ENCODE measurements around the gene LYZL1. TPM values are rescaled to one million over a fixed set of nuclear protein-coding genes. Genes with fewer than 3 reads are reported as not detected.
"Not testable (repeated sequence)": the region's sequence is repeated elsewhere in the genome, so short reads cannot be mapped to it uniquely, and the experiment has no call there.

LYZL1 gene
- total RNA-seq, 1 experiment from 2014 or later: not detected

DNA sequence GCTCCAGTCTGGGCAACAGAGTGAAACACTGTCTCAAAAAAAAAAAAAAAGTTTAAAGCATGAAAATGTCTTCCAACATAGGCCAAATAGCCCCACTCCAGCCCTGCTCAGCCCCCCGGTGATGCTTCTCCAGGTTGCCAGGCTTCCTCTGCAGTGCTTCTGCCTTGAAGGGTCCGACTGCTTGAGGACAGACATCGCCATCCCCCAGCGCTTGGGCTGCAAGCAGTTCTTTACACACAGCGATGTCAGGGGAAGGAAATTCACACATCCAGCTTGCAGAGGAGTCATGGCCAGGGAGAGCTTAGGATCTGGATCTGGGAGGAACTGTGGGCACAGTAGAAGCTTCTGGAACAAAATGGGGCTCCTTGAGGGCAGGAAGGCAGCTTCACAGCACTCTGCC, 26.9 kb downstream of the LYZL1 start:
- ChIA-PET CTCF (interaction anchor here (0.6 to 1.6 kb wide), 2 partner anchors 12 to 30 kb away, joined by 3 read pairs; no protein-coding TSS in a partner anchor), POLR2A (no interaction called here)
- BruUV-seq (replicated peaks): no TSS peak
- TF ChIP-seq, protein P1, sequence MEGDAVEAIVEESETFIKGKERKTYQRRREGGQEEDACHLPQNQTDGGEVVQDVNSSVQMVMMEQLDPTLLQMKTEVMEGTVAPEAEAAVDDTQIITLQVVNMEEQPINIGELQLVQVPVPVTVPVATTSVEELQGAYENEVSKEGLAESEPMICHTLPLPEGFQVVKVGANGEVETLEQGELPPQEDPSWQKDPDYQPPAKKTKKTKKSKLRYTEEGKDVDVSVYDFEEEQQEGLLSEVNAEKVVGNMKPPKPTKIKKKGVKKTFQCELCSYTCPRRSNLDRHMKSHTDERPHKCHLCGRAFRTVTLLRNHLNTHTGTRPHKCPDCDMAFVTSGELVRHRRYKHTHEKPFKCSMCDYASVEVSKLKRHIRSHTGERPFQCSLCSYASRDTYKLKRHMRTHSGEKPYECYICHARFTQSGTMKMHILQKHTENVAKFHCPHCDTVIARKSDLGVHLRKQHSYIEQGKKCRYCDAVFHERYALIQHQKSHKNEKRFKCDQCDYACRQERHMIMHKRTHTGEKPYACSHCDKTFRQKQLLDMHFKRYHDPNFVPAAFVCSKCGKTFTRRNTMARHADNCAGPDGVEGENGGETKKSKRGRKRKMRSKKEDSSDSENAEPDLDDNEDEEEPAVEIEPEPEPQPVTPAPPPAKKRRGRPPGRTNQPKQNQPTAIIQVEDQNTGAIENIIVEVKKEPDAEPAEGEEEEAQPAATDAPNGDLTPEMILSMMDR (IDR thresholded peaks at IDR 0.05; ENCODE audit: unreplicated experiment): no peak
- DNase-seq (ENCODE audit: unreplicated experiment): no peak
- no peaks in the 10 kb centered on the region for H3K4me1 Mint-ChIP-seq (ENCODE audit: insufficient read depth, unreplicated experiment)
- no peak overlapping the region for H3K4me3 Mint-ChIP-seq (ENCODE audit: unreplicated experiment)
- no peaks in the 10 kb centered on the region for H3K36me3 Mint-ChIP-seq (ENCODE audit: insufficient read depth, unreplicated experiment)
- peaks cover 30% of the 10 kb centered on the region for H3K27me3 Mint-ChIP-seq (ENCODE audit: insufficient read depth, unreplicated experiment)
- intact Hi-C loops (cut with micrococcal nuclease): no loop called here
- no peaks in the 10 kb centered on the region for H3K9me3 Mint-ChIP-seq (ENCODE audit: unreplicated experiment)
- no peak overlapping the region for H3K27ac Mint-ChIP-seq (ENCODE audit: low read depth, unreplicated experiment)

- TF ChIP-seq, protein P1 (IDR thresholded peaks at IDR 0.05; ENCODE audit: unreplicated experiment): no peak
- intact Hi-C loops (cut with micrococcal nuclease): no loop called here
- Mint-ChIP-seq H3K27me3 (ENCODE audit: insufficient read depth, unreplicated experiment) (peaks cover 30% of the 10 kb centered on the region), H3K9me3 (ENCODE audit: unreplicated experiment) (no peaks in the 10 kb centered on the region), H3K36me3 (ENCODE audit: insufficient read depth, unreplicated experiment) (no peaks in the 10 kb centered on the region), H3K4me3 (ENCODE audit: unreplicated experiment) (no peak overlapping the region), H3K27ac (ENCODE audit: low read depth, unreplicated experiment) (no peak overlapping the region), H3K4me1 (ENCODE audit: insufficient read depth, unreplicated experiment) (no peaks in the 10 kb centered on the region)
- CTCF ChIA-PET: interaction anchor here (1.6 to 1.7 kb wide), 2 partner anchors 12 to 652 kb away, joined by 3 to 4 read pairs; no protein-coding TSS in a partner anchor
- no TSS peak for BruUV-seq (replicated peaks)
- DNase-seq (ENCODE audit: unreplicated experiment): no peak
- POLR2A ChIA-PET: no interaction called here
Observed at GRCh38 chr10:29316308-29317026, 27.6 kb downstream of the LYZL1 start.

DNA sequence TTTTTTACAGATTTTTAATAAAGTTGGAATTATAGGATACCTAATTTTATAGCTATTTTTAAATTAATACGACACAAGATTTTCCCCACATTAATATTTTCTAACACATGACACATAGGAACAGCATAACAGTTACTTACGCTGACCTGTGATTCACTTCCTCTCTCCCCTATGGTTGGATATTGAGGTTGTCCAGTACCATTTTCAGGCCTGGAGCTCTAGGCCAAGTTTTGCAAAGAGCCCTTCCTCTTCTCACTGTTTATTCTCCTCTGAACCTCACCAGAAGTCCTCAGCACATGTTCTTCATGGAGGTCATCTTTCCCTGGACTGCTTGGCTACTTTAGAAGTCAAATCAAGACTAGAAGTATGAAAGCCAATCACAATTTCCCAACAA, 28.2 kb downstream of the LYZL1 start:
- intact Hi-C loops (cut with micrococcal nuclease): no loop called here
- Mint-ChIP-seq H3K36me3 (ENCODE audit: insufficient read depth, unreplicated experiment) (no peaks in the 10 kb centered on the region), H3K27ac (ENCODE audit: low read depth, unreplicated experiment) (no peak overlapping the region), H3K4me3 (ENCODE audit: unreplicated experiment) (no peak overlapping the region), H3K9me3 (ENCODE audit: unreplicated experiment) (no peaks in the 10 kb centered on the region), H3K27me3 (ENCODE audit: insufficient read depth, unreplicated experiment) (peaks cover 30% of the 10 kb centered on the region), H3K4me1 (ENCODE audit: insufficient read depth, unreplicated experiment) (no peaks in the 10 kb centered on the region)
- DNase-seq (ENCODE audit: unreplicated experiment): no peak
- ChIA-PET CTCF (interaction anchor here (0.7 to 1.7 kb wide), 3 partner anchors 13 to 653 kb away, joined by 3 to 4 read pairs (median 3); no protein-coding TSS in a partner anchor), POLR2A (no interaction called here)
- TF ChIP-seq, protein P1 (IDR thresholded peaks at IDR 0.05; ENCODE audit: unreplicated experiment): no peak
- BruUV-seq (replicated peaks): no TSS peak

- ChIA-PET POLR2A (no interaction called here), CTCF (interaction anchor here (0.7 to 1.7 kb wide), 2 partner anchors 373 to 653 kb away, joined by 3 to 4 read pairs; no protein-coding TSS in a partner anchor)
- intact Hi-C loops (cut with micrococcal nuclease): no loop called here
- no peak overlapping the region for H3K27ac Mint-ChIP-seq (ENCODE audit: low read depth, unreplicated experiment)
- no peak for DNase-seq (ENCODE audit: unreplicated experiment)
- H3K9me3 Mint-ChIP-seq (ENCODE audit: unreplicated experiment): no peaks in the 10 kb centered on the region
- H3K27me3 Mint-ChIP-seq (ENCODE audit: insufficient read depth, unreplicated experiment): peaks cover 30% of the 10 kb centered on the region
- TF ChIP-seq, protein P1 (IDR thresholded peaks at IDR 0.05; ENCODE audit: unreplicated experiment): no peak
- no peaks in the 10 kb centered on the region for H3K36me3 Mint-ChIP-seq (ENCODE audit: insufficient read depth, unreplicated experiment)
- BruUV-seq (replicated peaks): no TSS peak
- no peak overlapping the region for H3K4me3 Mint-ChIP-seq (ENCODE audit: unreplicated experiment)
- no peaks in the 10 kb centered on the region for H3K4me1 Mint-ChIP-seq (ENCODE audit: insufficient read depth, unreplicated experiment)
Observed at GRCh38 chr10:29317423-29318021, 28.7 kb downstream of the LYZL1 start.

DNA sequence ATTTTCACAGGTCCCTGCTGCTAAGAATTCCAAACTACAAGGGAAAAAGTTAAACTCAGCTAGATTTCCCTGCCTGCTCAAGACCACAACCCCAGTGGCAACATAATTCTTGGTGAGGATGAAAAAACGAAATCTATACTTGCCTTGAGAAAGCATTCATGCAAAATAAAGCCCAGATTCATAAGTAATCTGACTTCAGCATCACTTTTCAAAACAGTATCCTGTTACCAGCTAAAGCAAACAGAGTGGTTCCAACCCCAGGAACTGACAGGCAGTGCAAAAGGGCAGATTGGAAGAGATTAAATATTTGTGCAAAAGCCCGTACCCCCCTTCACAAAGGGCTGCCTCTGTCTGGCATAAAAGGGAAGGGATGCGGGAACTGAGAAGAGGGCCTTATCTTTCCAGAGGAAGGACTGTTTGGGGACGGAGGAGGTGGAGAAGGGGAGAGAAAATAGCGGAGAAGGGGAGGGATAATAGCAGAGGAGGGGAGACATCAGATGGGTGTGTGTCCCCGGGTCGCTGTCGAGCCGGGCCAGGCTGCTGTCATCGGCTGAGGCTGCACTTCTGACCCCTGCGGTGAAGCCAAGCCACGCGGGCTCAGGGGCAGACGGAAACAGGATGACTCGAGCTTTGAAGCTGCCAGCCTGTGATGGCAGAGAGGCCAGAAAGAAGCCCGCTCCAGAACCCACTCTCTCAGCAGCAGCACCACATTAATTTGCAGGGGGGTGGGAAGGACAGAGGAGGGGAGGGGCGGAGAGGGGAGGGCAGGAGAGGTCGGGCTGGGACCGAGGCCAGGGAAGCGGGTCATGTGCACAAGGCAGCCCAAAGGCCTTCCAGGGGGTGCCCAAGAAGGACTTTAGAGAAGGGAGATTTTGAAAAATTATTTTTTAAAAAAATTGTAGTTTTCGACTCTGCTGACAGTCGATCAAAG, 29.5 kb downstream of the LYZL1 start:
- H3K4me3 Mint-ChIP-seq (ENCODE audit: unreplicated experiment); H3K27ac Mint-ChIP-seq (ENCODE audit: low read depth, unreplicated experiment); DNase-seq (ENCODE audit: unreplicated experiment); POLR2A ChIA-PET; H3K9me3 Mint-ChIP-seq (ENCODE audit: unreplicated experiment); CTCF ChIA-PET; intact Hi-C loops (cut with micrococcal nuclease); BruUV-seq (replicated peaks); H3K4me1 Mint-ChIP-seq (ENCODE audit: insufficient read depth, unreplicated experiment); H3K36me3 Mint-ChIP-seq (ENCODE audit: insufficient read depth, unreplicated experiment): not testable (repeated sequence)
- peaks cover 37% of the 10 kb centered on the region for H3K27me3 Mint-ChIP-seq (ENCODE audit: insufficient read depth, unreplicated experiment)

Measured in MCF 10A (cell line).